ENCODE data around the gene ROR1.

DNA sequence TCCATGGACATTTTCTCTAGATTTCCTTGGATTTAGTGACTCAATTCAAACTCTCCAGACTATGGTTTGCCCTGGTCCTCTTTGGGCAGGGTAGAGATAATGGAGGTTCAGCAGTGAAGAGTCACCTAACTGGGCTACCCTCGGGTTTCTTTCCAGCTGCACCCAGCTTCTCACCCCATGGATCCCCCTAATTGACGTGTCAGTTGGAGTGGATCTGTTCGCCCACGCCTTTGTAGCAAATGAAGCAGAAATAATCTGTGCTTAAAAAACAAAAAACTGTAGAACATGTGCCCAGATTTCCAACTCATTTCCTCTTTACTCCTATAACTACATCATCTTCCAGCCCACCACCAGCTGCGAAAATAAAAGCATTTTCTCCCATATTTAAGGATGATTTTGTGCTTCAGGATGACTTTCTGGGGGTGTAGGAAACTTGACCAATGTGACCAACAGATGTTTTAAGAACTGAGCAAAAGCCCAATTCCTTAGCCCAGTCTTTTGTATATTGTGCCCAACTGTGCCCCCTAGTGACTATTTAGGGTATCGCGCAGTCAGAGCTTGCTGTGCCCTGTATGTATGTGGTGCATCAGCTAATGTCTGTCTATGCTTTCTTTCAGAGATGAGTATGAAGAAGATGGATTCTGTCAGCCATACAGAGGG lies 363.1 kb downstream of the ROR1 start:
- TF ChIP-seq, protein P1, sequence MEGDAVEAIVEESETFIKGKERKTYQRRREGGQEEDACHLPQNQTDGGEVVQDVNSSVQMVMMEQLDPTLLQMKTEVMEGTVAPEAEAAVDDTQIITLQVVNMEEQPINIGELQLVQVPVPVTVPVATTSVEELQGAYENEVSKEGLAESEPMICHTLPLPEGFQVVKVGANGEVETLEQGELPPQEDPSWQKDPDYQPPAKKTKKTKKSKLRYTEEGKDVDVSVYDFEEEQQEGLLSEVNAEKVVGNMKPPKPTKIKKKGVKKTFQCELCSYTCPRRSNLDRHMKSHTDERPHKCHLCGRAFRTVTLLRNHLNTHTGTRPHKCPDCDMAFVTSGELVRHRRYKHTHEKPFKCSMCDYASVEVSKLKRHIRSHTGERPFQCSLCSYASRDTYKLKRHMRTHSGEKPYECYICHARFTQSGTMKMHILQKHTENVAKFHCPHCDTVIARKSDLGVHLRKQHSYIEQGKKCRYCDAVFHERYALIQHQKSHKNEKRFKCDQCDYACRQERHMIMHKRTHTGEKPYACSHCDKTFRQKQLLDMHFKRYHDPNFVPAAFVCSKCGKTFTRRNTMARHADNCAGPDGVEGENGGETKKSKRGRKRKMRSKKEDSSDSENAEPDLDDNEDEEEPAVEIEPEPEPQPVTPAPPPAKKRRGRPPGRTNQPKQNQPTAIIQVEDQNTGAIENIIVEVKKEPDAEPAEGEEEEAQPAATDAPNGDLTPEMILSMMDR (conservative IDR thresholded peaks at IDR 0.05; ENCODE audit: low read depth, low read length), result peak; percentile 90
- TF ChIP-seq POLR2A (IDR thresholded peaks at IDR 0.05; ENCODE audit: low read depth, low read length), result no peak
- TF ChIP-seq SMC3 (IDR thresholded peaks at IDR 0.05; ENCODE audit: low read depth, low read length), result peak; percentile 88
- no peak for TF ChIP-seq RFX5 (IDR thresholded peaks at IDR 0.05; ENCODE audit: low read depth, low read length)
- TF ChIP-seq, protein P2, sequence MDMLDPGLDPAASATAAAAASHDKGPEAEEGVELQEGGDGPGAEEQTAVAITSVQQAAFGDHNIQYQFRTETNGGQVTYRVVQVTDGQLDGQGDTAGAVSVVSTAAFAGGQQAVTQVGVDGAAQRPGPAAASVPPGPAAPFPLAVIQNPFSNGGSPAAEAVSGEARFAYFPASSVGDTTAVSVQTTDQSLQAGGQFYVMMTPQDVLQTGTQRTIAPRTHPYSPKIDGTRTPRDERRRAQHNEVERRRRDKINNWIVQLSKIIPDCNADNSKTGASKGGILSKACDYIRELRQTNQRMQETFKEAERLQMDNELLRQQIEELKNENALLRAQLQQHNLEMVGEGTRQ (IDR thresholded peaks at IDR 0.05; ENCODE audit: low read depth, low read length), result no peak
- no peak for TF ChIP-seq CEBPB (IDR thresholded peaks at IDR 0.05; ENCODE audit: low read depth, low read length)
- no peak for TF ChIP-seq RCOR1 (IDR thresholded peaks at IDR 0.05; ENCODE audit: insufficient replicate concordance, low read length)
- no peak for TF ChIP-seq MAZ (IDR thresholded peaks at IDR 0.05; ENCODE audit: borderline replicate concordance, low read depth, low read length)
- TF ChIP-seq CHD1 (IDR thresholded peaks at IDR 0.05; ENCODE audit: low read depth, low read length), result no peak
- TF ChIP-seq, protein P3, sequence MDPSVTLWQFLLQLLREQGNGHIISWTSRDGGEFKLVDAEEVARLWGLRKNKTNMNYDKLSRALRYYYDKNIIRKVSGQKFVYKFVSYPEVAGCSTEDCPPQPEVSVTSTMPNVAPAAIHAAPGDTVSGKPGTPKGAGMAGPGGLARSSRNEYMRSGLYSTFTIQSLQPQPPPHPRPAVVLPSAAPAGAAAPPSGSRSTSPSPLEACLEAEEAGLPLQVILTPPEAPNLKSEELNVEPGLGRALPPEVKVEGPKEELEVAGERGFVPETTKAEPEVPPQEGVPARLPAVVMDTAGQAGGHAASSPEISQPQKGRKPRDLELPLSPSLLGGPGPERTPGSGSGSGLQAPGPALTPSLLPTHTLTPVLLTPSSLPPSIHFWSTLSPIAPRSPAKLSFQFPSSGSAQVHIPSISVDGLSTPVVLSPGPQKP (IDR thresholded peaks at IDR 0.05; ENCODE audit: borderline replicate concordance, low read depth, low read length), result no peak
- TF ChIP-seq MAFK (IDR thresholded peaks at IDR 0.05; ENCODE audit: low read depth, low read length), result 0 out of 2 replicates have a peak, but pooled peaks have one; percentile 12
- TF ChIP-seq RAD21 (IDR thresholded peaks at IDR 0.05; ENCODE audit: low read length), result peak; percentile 90
- TF ChIP-seq BHLHE40 (IDR thresholded peaks at IDR 0.05; ENCODE audit: low read depth, low read length), result no peak
- TF ChIP-seq FOS (IDR thresholded peaks at IDR 0.05; ENCODE audit: low read depth, low read length), result no peak
